ENCODE measurements around the gene IL10.

IL10 gene

DNA sequence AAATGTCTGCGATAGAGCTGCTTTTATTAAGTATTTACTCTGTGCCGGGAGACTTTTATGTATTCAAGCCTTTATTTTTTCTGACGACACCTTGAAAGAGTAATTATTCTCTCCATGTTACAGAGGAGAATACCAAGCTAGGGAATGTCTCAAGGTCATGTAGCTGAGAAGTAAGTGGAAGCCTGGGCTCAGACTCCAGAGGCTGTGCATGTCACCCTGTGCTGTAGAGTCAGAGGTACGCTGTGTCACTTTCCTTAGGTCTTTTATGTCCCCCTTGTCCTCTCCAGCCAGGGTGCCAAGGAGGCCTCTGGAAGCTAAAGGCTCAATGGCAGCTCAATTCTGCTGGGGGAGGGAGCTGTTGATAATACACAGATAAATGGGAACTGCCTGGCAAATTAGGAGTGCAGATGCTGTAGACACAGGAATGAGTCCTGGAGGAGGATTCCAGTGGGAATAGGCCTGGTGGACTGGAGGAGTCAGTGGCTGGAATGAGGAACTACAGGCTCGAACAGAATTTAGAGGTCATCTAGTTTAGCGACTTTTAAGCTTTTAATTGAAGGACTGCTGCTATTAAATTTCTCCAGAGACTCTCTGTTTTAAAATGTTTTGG lies 11.0 kb downstream of the IL10 start:
- Histone ChIP-seq H3K9me3 (peaks cover 0 to 8% (median 0%) of the 10 kb centered on the region in 3 donors), H3K4me3 (no peak overlapping the region), H3K36me3 (no peaks in the 10 kb centered on the region), H3K27ac (no peak overlapping the region), H3K27me3 (peaks cover 0 to 16% of the 10 kb centered on the region in 2 donors), H3K4me1 (no peaks in the 10 kb centered on the region)
- intact Hi-C loops (cut with DNase I; ENCODE audit: low total_unique reads): no loop called here
- no peak for TF ChIP-seq CTCF (IDR thresholded peaks at IDR 0.05)
- DNase-seq: no peak

DNA sequence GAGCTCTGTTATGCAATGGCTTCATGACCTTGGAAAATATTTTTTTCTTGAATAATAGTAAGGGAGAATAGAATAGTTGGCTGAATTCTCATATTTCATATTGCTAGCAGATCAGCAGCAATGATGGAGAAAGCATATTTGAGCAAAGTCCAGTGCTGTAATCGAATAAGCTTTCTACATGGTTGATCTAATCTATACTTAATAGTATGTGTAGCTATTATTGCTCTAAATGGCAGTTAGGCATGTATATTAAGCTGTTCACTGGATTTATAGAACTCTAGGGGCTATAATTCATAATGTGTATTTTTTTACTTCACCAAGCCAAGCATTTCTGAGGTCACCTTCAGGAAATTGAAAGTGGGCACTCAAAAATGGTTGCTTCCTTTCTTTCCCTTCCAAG lies 11.7 kb downstream of the IL10 start:
- Histone ChIP-seq H3K36me3 (no peaks in the 10 kb centered on the region), H3K4me3 (no peak overlapping the region), H3K4me1 (no peaks in the 10 kb centered on the region), H3K9me3 (peaks cover 0 to 8% (median 0%) of the 10 kb centered on the region in 3 donors), H3K27ac (no peak overlapping the region), H3K27me3 (peaks cover 0 to 16% of the 10 kb centered on the region in 2 donors)
- no peak for TF ChIP-seq CTCF (IDR thresholded peaks at IDR 0.05)
- intact Hi-C loops (cut with DNase I; ENCODE audit: low total_unique reads): no loop called here
- no peak for DNase-seq

DNA sequence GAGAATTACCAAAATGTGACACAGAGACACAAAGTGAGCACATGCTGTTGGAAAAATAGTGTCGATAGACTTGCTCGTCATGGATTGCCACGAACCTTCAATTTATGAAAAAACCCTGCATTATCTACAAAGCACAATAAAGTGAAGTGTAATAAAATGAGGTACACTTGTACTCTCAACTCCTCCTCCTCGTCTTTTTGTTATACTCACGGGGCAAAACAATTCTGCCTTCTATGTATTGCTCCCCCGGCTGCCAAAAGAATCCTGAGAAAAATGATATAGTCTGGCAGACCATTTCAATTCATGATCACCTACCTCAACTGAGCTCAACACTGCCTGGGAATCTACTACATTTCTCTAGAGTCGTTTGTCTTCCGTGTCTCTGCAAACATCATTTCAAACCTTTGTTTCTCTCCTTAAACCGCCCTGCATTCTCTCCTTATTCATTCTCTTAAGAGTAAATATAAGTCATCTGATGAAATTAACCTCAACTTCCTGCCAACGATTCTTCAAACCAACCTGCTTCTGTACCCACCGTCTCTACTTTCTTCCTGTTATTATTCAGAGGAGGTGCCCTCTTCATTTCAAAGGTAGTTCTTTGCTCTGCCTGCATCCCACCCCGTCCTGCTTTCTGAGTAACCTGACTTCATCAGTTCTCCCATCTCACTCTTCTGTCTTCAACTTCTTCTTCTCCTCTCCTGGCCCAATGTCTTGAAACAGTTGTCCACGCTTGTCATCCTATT lies 14.6 kb downstream of the IL10 start:
- no peaks in the 10 kb centered on the region for H3K4me1 ChIP-seq
- intact Hi-C loops (cut with DNase I; ENCODE audit: low total_unique reads): no loop called here
- TF ChIP-seq CTCF (IDR thresholded peaks at IDR 0.05): no peak
- H3K4me3 ChIP-seq: no peak overlapping the region
- H3K9me3 ChIP-seq: no peaks in the 10 kb centered on the region
- DNase-seq: no peak
- H3K36me3 ChIP-seq: no peaks in the 10 kb centered on the region
- peaks cover 0 to 6% of the 10 kb centered on the region in 2 donors for H3K27me3 ChIP-seq
- no peak overlapping the region for H3K27ac ChIP-seq

GRCh38 chr1:206754011-206754410 lies 18.3 kb downstream of the IL10 start:
- Histone ChIP-seq H3K27ac (no peak overlapping the region), H3K4me1 (no peaks in the 10 kb centered on the region), H3K9me3 (no peaks in the 10 kb centered on the region), H3K36me3 (no peaks in the 10 kb centered on the region), H3K27me3 (peaks cover 0 to under 1% of the 10 kb centered on the region in 2 donors), H3K4me3 (no peak overlapping the region)
- TF ChIP-seq CTCF (IDR thresholded peaks at IDR 0.05): no peak
- no peak for DNase-seq
- intact Hi-C loops (cut with DNase I; ENCODE audit: low total_unique reads): no loop called here

GRCh38 chr1:206753141-206753540 lies 19.2 kb downstream of the IL10 start:
- H3K9me3 ChIP-seq: no peaks in the 10 kb centered on the region
- H3K4me3 ChIP-seq: no peak overlapping the region
- no peak overlapping the region for H3K27ac ChIP-seq
- no peaks in the 10 kb centered on the region for H3K27me3 ChIP-seq
- no peak for TF ChIP-seq CTCF (IDR thresholded peaks at IDR 0.05)
- no peaks in the 10 kb centered on the region for H3K36me3 ChIP-seq
- H3K4me1 ChIP-seq: no peaks in the 10 kb centered on the region
- intact Hi-C loops (cut with DNase I; ENCODE audit: low total_unique reads): no loop called here
- no peak for DNase-seq
